Tibial nerve (tissue), 4 donors: ENCODE results near the gene CAVIN3.

ENCODE experiments used
- EP300 ChIP-seq, 2 donors: sonication (generic); formaldehyde crosslinking; IDR thresholded peaks; one replicate each; pipeline ENCODE4 v1.6.1; 2017; ENCODE audit warnings: antibody characterized with exemption in 2 of 2, mild to moderate bottlenecking in 1 of 2
- POLR2A ChIP-seq, 2 donors: fragments of 450-650 bp; IDR thresholded peaks; one replicate each; pipeline ENCODE4 v1.6.1; 2017; ENCODE audit warnings: antibody characterized with exemption in 2 of 2, mild to moderate bottlenecking in 2 of 2, moderate library complexity in 2 of 2
- TF ChIP-seq, protein P1 (sequence below), 5 experiments: fragments of 200-600 bp in 3 of 5; fragments of 450-650 bp in 2 of 5; sonication (generic) in 3 of 5; IDR thresholded peaks; one replicate each; pipeline ENCODE4 v1.5.1; 2016 to 2019; ENCODE audit warnings: antibody characterized with exemption in 5 of 5, mild to moderate bottlenecking in 3 of 5, moderate library complexity in 2 of 5

DNA sequence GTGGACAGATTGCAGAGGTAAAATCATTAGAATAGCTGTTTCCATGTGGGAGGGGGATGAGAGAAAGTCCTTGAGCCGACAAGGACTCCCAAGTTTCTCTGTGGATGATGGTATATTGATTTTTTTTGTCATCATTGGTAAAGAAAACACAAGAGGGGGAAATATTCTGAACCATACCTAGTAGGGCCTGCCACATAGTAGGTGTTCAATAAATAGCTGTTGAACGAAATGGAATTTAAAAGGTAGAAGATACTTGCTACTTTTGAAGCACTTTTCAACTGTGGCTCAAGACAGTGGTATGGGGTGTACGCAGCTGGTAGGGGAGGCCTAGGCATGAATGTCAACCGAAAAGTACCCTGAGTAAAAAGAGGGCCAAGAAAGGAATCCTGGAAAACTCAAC lies 2.1 kb downstream of the CAVIN3 start:
- TF ChIP-seq, protein P1, sequence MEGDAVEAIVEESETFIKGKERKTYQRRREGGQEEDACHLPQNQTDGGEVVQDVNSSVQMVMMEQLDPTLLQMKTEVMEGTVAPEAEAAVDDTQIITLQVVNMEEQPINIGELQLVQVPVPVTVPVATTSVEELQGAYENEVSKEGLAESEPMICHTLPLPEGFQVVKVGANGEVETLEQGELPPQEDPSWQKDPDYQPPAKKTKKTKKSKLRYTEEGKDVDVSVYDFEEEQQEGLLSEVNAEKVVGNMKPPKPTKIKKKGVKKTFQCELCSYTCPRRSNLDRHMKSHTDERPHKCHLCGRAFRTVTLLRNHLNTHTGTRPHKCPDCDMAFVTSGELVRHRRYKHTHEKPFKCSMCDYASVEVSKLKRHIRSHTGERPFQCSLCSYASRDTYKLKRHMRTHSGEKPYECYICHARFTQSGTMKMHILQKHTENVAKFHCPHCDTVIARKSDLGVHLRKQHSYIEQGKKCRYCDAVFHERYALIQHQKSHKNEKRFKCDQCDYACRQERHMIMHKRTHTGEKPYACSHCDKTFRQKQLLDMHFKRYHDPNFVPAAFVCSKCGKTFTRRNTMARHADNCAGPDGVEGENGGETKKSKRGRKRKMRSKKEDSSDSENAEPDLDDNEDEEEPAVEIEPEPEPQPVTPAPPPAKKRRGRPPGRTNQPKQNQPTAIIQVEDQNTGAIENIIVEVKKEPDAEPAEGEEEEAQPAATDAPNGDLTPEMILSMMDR (IDR thresholded peaks at IDR 0.05): no peak
- no peak for TF ChIP-seq POLR2A (IDR thresholded peaks at IDR 0.05)
- no peak for TF ChIP-seq EP300 (IDR thresholded peaks at IDR 0.05)
